ENCODE measurements around the gene ZBTB7C. TPM values are rescaled to one million over a fixed set of nuclear protein-coding genes. Genes with fewer than 3 reads are reported as not detected.

ZBTB7C gene
- total and polyA plus RNA-seq, 4 donors = 0.19 to 1.1 (median 0.45) TPM

DNA sequence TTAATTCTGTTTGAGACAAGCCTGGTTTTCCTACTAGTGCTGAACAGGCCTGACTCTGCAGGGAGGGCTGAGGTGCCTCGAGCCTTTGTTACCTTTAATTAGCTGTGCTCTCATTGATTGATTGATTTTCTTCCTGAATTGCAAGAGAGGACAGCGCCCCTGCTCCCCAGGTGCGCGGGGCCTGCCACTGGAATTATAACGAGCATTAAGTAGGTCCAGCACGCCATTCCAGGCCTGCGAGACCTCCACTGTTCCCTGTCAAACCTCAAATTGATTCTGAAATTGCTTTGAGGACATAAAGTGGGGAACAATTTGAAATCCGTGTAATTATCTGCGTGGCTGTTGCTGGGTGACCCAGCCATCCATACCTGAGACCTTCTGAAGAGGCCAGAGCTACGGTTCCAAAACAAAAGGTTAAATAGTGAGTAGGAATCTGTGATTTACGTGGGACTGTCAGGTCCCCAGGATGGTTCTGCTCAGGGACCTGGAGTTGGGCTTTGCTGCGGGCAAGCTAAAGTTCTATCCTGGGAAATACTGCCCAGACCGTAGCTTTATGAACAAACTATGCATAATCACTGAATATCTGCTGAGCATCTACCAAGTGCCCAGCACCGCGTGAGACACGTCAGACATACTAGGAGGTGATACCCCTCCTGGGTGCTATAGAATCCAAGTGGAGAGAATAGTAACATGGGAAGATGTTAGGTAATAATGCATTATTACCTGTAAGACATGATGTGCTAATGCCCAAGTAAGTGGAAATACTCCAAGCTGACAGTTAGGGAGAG is 104.1 kb downstream of the ZBTB7C start:
- H3K27me3 ChIP-seq (ENCODE audit: control insufficient read depth in 4 of 4, insufficient read depth in 4 of 4, low read length in 3 of 4) = no peaks in the 10 kb centered on the region
- H3K4me3 ChIP-seq (ENCODE audit: low read depth in 1 of 3, low read length in 3 of 3) = no peak overlapping the region
- TF ChIP-seq, protein P1, sequence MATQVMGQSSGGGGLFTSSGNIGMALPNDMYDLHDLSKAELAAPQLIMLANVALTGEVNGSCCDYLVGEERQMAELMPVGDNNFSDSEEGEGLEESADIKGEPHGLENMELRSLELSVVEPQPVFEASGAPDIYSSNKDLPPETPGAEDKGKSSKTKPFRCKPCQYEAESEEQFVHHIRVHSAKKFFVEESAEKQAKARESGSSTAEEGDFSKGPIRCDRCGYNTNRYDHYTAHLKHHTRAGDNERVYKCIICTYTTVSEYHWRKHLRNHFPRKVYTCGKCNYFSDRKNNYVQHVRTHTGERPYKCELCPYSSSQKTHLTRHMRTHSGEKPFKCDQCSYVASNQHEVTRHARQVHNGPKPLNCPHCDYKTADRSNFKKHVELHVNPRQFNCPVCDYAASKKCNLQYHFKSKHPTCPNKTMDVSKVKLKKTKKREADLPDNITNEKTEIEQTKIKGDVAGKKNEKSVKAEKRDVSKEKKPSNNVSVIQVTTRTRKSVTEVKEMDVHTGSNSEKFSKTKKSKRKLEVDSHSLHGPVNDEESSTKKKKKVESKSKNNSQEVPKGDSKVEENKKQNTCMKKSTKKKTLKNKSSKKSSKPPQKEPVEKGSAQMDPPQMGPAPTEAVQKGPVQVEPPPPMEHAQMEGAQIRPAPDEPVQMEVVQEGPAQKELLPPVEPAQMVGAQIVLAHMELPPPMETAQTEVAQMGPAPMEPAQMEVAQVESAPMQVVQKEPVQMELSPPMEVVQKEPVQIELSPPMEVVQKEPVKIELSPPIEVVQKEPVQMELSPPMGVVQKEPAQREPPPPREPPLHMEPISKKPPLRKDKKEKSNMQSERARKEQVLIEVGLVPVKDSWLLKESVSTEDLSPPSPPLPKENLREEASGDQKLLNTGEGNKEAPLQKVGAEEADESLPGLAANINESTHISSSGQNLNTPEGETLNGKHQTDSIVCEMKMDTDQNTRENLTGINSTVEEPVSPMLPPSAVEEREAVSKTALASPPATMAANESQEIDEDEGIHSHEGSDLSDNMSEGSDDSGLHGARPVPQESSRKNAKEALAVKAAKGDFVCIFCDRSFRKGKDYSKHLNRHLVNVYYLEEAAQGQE (IDR thresholded peaks at IDR 0.05) = no peak
- TF ChIP-seq EGR1 (IDR thresholded peaks at IDR 0.05; ENCODE audit: low read depth in 2 of 2) = no peak
- TF ChIP-seq GABPA (IDR thresholded peaks at IDR 0.05 in 1 of 2, conservative IDR thresholded peaks at IDR 0.05 in 1 of 2) = no peak
- TF ChIP-seq, protein P2, sequence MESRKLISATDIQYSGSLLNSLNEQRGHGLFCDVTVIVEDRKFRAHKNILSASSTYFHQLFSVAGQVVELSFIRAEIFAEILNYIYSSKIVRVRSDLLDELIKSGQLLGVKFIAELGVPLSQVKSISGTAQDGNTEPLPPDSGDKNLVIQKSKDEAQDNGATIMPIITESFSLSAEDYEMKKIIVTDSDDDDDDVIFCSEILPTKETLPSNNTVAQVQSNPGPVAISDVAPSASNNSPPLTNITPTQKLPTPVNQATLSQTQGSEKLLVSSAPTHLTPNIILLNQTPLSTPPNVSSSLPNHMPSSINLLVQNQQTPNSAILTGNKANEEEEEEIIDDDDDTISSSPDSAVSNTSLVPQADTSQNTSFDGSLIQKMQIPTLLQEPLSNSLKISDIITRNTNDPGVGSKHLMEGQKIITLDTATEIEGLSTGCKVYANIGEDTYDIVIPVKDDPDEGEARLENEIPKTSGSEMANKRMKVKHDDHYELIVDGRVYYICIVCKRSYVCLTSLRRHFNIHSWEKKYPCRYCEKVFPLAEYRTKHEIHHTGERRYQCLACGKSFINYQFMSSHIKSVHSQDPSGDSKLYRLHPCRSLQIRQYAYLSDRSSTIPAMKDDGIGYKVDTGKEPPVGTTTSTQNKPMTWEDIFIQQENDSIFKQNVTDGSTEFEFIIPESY (IDR thresholded peaks at IDR 0.05) = no peak
- TF ChIP-seq, protein P3, sequence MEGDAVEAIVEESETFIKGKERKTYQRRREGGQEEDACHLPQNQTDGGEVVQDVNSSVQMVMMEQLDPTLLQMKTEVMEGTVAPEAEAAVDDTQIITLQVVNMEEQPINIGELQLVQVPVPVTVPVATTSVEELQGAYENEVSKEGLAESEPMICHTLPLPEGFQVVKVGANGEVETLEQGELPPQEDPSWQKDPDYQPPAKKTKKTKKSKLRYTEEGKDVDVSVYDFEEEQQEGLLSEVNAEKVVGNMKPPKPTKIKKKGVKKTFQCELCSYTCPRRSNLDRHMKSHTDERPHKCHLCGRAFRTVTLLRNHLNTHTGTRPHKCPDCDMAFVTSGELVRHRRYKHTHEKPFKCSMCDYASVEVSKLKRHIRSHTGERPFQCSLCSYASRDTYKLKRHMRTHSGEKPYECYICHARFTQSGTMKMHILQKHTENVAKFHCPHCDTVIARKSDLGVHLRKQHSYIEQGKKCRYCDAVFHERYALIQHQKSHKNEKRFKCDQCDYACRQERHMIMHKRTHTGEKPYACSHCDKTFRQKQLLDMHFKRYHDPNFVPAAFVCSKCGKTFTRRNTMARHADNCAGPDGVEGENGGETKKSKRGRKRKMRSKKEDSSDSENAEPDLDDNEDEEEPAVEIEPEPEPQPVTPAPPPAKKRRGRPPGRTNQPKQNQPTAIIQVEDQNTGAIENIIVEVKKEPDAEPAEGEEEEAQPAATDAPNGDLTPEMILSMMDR (IDR thresholded peaks at IDR 0.05; ENCODE audit: low read depth, low read length, missing input control) = no peak
- no peak for TF ChIP-seq SP1 (IDR thresholded peaks at IDR 0.05)
- TF ChIP-seq YY1 (IDR thresholded peaks at IDR 0.05) = no peak
- no peak for TF ChIP-seq HNF4G (IDR thresholded peaks at IDR 0.05)
- TF ChIP-seq TAF1 (conservative IDR thresholded peaks at IDR 0.05) = no peak
- TF ChIP-seq ATF3 (IDR thresholded peaks at IDR 0.05) = no peak
- TF ChIP-seq FOXA1 (IDR thresholded peaks at IDR 0.05) = no peak
- no peak for TF ChIP-seq HNF4A (conservative IDR thresholded peaks at IDR 0.05)
- no peak for TF ChIP-seq FOXA2 (IDR thresholded peaks at IDR 0.05)
- no peak for TF ChIP-seq MAX (IDR thresholded peaks at IDR 0.05)
- no peak for TF ChIP-seq JUND (IDR thresholded peaks at IDR 0.05)
- no peak for TF ChIP-seq RAD21 (IDR thresholded peaks at IDR 0.05)
- no peak for TF ChIP-seq RXRA (IDR thresholded peaks at IDR 0.05)
- TF ChIP-seq NR2F2 (IDR thresholded peaks at IDR 0.05) = no peak
- WGBS = 93% methylated on average over 16 of the region's 16 CpGs
- no peaks in the 10 kb centered on the region for H3K36me3 ChIP-seq (ENCODE audit: control insufficient read depth in 4 of 4, insufficient read depth in 3 of 4, low read depth in 1 of 4, low read length in 3 of 4)
- H3K4me1 ChIP-seq (ENCODE audit: control insufficient read depth in 4 of 4, insufficient read depth in 4 of 4, low read length in 3 of 4) = no peaks in the 10 kb centered on the region
- H3K27ac ChIP-seq (ENCODE audit: low read depth in 1 of 2, low read length in 2 of 2) = no peak overlapping the region
- no peak for DNase-seq (ENCODE audit: low spot score)
- H3K9me3 ChIP-seq (ENCODE audit: control insufficient read depth in 4 of 4, low read length in 3 of 4) = no peaks in the 10 kb centered on the region
- H3K9ac ChIP-seq (ENCODE audit: low read depth in 1 of 2, low read length in 2 of 2) = no peak overlapping the region

Measured in liver (tissue), 9 donors.